ENCODE results near the gene FFAR1.

DNA sequence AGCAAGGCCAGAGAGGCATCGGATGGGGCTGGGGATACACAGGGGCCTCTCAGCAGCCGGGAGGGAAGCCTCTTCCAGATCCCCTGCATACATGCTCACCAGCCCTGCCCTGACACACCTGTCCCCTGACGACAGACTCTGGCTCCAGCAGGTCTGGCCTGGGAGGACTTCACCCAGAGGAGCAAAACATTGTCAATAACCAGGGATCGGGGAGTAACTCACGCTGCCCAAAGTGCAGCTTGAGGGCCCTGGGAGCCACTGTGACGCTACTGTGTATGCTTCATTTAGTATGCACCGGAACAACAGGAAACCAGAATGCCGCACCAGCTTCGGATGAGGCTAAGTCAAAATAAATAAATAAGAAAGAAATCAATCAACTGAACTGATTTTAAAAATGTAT lies 31.1 kb upstream of the FFAR1 start:
- TF ChIP-seq, protein P1, sequence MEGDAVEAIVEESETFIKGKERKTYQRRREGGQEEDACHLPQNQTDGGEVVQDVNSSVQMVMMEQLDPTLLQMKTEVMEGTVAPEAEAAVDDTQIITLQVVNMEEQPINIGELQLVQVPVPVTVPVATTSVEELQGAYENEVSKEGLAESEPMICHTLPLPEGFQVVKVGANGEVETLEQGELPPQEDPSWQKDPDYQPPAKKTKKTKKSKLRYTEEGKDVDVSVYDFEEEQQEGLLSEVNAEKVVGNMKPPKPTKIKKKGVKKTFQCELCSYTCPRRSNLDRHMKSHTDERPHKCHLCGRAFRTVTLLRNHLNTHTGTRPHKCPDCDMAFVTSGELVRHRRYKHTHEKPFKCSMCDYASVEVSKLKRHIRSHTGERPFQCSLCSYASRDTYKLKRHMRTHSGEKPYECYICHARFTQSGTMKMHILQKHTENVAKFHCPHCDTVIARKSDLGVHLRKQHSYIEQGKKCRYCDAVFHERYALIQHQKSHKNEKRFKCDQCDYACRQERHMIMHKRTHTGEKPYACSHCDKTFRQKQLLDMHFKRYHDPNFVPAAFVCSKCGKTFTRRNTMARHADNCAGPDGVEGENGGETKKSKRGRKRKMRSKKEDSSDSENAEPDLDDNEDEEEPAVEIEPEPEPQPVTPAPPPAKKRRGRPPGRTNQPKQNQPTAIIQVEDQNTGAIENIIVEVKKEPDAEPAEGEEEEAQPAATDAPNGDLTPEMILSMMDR (IDR thresholded peaks at IDR 0.05), result no peak
- no peak for TF ChIP-seq ZFX (IDR thresholded peaks at IDR 0.05; ENCODE audit: borderline replicate concordance)

Data from 22Rv1 (cell line).